GM21529 (cell line): ENCODE measurements around the gene CFAP107.
"Not testable (repeated sequence)": the region's sequence is repeated elsewhere in the genome, so short reads cannot be mapped to it uniquely, and the experiment has no call there.

ENCODE experiments used
- ATAC-seq: cut with Tn5 transposase; IDR thresholded peaks from one replicate; pipeline ENCODE4 v1.9.1; 2021; ENCODE audit not compliant: unreplicated experiment

The CFAP107 gene, protein sequence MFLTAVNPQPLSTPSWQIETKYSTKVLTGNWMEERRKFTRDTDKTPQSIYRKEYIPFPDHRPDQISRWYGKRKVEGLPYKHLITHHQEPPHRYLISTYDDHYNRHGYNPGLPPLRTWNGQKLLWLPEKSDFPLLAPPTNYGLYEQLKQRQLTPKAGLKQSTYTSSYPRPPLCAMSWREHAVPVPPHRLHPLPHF

DNA sequence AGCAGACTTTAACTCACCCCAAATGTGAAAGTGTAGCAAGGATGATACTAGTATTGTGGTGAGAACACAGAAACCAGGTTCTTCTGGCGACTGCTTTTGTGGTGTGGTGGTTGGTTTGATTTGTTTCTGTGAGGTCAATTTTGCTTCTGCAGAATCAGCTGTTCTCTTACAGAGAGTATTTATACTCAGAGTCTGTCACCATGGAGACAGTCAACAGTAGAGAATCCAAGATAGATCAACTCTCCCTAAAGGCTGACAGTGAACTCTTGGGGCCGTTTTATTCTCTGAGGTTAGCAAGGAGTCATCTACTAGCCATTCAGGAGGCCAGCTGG, at the start of gene CFAP107:
Gene CFAP107, plus strand, starts transcription at position 209 of the 332 bp plus-strand sequence. CDS start 231 bp downstream, outside the sequence.
- ATAC-seq: no peak

DNA sequence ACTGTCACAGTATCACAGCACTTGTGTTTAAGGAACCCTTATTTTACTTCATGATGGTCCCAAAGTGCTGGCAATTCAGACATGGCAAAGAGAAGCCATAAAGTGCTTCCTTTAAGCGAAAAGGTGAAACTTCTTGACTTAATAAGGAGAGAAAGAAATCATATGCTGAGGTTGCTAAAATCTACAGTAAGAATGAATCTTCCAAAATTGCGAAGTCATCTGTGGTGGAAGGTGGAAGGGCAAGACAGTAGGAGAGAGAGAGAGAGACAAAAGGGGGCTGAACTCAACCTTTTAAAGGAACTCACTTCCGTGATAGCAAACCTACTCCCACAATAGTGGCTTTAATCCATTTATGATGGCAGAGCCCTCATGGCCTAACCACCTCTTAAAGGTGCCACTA, 49.3 kb upstream of the CFAP107 start:
- no peak for ATAC-seq

DNA sequence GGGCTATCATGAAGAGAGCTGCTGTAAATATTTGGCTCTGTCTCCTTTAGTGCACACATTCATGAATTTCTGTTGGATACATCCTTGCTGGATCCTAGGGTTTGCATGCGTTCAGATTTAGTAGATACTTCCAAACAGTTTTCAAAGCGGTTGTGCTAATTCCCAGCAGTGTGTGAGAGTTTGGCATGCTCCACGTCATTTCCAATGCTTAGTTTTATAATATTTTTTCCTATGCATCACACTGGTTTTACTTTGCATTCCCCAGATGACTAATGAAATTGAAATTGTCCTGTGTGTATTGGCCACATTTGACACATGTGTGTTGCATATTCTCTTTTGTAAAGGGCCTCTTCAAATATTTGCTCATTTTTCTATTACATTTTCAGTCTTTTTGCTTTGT, 48.6 kb upstream of the CFAP107 start:
- ATAC-seq: no peak

DNA sequence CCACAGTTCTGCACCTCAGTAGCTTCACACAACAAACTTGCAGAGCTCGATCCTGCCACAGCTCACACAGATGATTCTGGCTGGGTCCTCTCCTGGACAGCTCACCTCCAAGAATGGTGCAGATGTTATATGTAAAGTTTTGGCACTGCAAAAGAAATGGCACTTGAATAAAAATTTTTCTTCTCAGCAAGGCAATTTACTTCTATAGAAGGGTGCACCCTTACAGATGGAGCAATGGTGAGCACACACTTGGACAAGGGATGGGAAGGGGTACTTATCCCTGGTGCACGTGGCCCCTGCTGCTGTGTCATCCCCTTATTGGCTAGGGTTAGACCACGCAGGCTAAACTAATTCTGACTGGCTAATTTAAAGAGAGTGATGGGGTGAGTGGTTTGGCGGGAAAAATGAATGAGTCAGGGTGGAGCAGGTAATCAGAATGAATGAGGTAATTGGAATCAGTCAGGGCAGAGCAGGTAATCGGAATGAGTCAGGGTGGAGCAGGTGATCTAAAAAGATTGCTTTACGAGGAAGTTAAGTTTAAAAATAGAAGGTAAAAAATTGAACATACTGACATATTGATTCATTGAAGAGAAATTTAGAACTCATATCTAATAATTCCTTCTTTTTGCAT, 42.1 kb upstream of the CFAP107 start:
- ATAC-seq: no peak

DNA sequence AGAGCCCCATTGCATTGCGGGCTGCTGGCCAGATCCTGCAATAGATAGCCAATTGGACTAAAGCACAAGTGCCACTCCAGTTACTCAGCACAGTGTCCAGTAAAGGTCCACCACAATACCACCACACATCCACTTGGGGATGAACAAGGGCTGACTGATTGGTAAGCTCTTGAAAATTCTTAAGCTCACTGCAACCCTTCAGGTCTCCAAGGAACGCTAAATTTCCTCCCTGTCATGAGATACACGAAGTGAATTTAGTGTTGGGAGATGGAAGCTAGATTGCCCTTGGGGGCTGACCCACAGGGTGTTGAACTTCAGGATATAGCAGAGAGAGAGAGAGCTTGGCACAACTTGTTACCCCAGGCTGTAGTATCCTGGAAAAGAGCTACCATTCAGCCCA, 39.9 kb upstream of the CFAP107 start:
- ATAC-seq: no peak

DNA sequence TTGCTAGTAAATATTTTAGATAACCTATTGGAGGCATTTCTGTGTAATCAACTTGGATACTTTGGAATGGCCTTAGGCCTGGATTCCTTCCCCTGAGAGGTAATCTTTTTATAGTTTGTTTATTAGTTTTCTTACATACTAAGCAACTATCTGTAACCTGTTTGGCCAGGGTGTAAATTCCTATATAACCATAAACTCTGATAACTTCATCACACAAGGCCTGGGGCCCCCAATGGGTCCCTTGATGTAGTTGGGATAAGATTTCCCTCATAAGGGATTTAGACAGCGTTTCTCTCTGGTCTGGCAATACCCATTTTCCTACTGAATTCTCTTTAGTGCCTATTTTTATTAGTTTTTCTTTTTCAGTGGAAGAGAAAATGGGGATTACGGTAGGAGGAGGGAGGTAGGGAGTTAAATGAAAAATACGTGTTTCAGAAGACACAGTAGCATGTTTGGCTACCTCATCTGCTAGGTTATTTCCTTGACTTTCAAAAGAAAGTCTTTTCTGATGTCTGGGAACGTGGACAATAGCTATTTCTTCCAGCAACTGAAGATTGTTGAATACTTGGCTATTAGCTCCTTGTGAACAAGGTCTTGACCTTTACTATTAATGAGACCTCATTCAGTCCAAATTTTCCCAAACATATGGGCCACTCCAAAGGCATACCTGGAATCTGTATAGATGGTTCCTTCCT, 37.5 kb upstream of the CFAP107 start:
- no peak for ATAC-seq

DNA sequence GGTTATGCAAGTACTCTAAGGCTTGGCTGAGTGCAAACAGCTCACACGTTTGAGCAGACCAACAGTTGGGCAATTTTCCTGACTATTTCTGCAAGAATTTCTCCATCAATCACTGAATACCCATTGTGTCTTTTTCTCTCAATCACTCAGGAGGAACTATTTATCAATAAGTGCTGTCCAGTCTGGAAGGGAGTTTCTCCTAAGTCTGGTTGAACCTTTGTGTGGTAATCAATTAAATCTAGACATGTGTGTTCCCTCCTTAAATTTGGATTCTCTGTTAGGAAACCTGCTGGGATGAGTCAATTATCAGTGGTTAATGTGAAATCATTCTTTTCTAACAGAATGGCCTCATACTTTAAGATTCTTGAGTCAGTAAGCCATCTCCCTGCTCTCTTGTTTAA, 36.9 kb upstream of the CFAP107 start:
- no peak for ATAC-seq

DNA sequence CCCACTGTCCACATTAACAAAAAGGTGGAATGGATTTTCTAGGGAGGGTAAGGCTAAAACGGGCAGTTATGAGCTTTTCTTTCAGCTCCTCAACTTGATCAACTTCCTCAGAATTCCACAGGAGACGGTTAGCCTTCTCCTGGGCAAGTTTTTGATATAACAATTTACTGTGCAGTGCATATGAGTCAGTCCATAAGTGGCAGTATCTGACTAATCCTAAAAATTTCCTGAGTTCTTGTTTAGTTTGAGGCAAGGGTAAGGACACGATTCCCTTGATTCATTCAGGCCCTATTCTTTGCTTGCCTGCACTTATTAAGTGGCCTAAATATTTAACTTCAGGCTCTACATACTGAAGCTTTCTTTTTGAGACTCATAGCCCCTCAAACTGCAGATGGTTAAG, 36.3 kb upstream of the CFAP107 start:
- no peak for ATAC-seq

DNA sequence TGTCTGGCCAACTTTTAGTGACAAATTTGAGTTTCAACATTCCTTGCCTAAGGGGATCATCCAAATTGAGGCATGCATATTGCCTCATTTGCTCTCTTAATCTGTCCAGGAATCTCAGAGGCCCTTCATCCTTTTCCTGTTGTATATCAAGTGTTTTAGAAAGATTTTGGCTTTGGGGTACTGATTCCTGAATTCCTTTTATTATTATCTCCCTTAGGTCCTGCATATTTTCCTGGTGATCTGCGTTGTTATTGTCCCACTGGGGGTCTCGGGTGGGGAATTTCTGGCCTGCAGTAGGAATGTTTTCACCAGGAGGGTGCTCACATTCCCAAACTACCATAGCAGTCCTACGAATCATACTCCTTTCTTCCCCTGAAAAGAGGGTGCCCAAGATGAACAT, 34.5 kb upstream of the CFAP107 start:
- no peak for ATAC-seq

DNA sequence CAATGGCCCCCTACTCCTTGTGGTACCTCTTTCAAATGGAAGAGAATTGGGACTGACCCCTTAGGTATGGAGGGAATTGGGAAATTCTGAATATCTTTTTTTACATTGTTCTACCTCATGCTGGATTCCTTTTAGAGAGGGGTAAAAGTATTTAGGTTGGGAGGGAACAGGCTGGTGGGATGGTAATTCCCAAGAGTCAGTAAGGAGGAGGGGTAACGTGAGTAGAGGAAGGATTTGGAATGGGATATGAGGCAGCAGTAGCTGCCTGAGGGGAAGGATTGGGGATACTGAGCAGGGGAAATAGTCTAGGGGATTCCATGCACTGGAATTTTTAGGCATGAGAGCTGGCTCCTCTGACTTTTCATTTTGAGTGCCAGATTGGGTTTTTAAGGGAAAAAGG, 33.9 kb upstream of the CFAP107 start:
- ATAC-seq: no peak

DNA sequence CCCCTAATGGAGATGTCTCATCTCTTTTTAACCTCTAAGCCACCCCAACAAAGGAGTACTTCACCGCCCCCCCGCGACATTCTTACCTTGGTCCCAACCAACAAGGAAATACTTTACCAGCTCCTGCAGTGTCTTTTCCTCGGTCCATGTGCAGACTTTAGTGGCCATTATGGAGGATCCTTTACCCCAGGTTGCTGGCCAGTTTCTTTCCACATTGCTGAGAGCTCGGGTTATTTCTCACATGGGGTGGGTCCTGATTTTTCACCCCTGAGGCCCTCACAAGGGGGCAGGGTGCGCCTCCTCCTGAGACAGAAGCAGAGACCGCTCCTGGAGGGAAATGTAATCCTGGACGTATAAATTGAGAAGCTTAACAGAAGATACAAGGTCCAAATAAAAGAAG, 33.1 kb upstream of the CFAP107 start:
- no peak for ATAC-seq

DNA sequence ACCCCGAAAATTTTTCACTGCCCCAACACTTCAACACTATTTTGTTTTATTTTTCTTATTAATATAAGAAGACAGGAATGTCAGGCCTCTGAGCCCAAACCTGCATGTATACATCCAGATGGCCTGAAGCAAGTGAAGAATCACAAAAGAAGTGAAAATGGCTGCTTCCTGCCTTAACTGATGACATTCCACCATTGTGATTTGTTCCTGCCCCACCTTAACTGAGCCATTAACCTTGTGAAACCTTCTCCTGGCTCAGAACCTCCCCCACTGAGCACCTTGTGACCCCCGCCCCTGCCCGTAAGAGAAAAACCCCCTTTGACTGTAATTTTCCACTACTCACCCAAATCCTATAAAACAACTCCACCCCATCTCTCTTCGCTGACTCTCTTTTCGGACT, 32.3 kb upstream of the CFAP107 start:
- ATAC-seq: not testable (repeated sequence)

DNA sequence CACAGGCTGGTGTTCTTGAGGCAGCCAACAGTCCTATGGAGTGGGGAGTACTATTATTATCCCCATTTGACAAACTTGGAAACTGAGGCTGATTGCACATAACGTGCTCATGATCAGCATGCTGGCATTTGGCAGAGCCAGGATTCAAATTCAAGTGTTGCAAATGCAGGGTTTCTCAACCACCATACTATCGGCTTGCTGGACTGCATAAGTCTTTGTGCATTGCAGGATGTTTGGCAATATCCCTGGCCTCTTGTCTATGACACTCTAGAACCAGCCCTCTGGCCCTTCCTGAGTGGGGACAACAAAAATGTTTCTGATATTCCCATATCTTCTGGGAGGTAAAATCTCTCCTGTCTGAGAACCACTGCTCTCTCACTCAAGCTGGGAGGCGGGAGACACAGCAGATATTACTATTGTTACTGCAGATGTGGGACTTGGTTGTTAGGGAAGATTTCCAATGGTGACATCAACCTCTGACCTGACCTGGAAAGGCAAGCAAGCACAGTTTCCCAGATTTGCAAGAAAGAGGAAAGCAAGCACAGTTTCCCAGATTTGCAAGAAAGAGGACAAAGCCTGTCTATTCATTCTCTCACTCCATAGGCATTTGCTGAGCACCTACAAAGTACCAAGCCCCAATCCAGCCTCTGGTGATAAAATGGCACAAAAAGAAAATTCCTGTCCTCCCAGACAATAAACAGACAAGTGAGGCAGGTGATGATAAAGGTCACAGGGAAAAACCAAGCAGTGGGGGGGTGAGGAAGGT, 31.1 kb upstream of the CFAP107 start:
- no peak for ATAC-seq

DNA sequence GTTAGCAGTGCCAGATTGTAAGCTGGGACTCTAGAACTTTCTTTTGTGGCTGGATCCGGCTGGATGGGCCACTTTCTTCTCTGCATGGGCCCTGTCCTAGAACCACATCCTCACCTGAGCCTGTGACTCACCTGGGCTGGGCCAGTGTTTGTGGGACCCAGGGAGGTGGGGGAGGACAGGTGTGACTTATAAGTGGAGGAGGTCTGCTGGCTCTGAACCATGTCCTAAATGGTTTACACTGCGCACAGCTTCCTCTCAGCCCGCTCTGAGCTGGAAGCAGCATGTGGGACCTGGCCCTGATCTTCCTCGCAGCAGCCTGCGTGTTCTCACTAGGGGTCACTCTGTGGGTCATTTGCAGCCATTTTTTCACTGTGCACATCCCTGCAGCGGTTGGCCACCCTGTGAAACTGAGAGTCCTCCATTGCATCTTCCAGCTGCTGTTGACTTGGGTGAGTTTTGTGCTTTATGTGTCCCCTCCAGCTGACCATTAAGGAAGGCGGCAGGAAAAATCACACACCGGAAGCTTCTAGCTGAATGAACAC, 30.0 kb upstream of the CFAP107 start, which contains the start of gene AADACL3:
Gene AADACL3, plus strand, starts transcription at position 215 of the 542 bp plus-strand sequence. Its CDS starts 67 bp downstream, at position 282.
- ATAC-seq: no peak

DNA sequence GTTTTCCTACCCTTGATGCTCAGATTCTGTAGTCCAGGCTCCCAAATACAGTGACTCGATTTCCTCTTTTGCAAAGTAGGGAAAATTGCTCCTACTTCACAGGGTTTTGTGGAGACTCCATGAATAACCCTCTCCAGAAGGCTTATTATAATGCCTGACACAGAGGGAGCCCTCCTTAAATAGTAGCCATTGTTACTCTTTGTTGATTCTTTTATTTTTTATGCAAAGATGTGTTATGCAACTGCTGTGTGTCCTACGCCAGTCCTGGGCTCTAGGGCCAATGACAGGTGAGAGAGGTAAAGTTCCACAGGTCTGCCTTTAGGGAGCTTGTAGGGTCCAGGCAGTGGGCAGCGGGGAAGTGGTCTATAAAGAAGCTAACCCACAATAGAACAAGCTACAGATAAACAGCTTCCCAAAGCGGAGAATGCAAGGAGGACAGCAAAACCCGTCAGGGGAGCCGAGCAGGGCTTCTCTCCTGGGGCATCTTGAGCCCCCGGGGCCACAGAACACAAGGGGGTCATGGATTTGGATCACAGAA, 28.6 kb upstream of the CFAP107 start:
- no peak for ATAC-seq

DNA sequence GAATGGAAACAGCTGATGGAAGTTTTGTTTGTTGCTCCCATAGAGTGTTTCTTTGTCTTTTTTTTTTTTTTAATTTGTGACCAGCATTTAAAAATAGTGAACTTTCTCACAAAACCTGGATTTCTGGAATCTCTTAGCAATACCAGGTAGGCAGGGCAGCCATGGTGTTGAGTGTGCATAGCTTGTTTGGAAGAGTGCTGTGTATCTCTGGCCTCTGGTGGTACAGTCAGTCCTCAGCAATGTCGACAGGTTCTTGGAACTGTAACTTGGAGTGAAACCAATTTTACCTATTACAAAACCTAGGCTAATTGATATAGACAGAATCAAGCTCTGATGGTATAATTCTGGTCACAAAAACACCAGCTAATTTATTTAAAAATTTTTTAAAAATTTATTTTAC, 23.4 kb upstream of the CFAP107 start:
- ATAC-seq: no peak

DNA sequence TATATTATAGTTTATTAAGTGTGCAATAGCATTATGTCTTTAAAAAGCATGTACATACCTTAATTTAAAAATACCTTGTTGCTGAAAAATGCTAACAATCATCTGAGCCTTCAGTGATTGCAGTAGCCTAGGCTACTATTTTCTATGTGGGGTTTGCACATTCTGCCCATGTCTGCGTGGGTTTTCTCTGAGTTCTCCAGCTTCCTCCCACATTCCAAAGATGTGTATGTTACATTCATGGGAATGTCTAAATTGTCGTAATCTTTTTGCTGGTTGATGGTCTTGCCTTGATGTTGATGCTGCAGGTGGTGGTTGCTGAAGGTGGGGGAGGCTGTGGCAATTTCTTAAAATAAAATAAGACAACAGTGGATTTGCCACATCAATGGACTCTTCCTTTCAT, 17.6 kb upstream of the CFAP107 start:
- no peak for ATAC-seq

DNA sequence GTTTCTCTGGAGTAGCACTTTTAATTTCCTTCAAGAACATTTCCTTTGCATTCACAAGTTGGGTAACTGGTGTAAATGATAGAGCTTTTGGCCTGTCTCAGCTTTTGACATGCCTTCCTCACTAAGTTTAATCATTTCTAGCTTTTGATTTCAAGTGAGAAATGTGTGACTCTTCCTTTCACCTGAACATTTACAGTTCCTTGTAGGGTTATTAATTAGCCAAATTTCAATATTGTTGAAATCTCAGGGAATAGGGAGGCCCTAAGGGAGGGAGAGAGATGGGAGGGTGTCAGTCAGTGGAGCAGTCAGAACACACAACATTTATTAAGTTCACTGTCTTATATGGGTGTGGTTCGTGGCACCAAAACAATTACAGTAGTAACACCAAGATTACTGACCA, 15.8 kb upstream of the CFAP107 start:
- no peak for ATAC-seq

DNA sequence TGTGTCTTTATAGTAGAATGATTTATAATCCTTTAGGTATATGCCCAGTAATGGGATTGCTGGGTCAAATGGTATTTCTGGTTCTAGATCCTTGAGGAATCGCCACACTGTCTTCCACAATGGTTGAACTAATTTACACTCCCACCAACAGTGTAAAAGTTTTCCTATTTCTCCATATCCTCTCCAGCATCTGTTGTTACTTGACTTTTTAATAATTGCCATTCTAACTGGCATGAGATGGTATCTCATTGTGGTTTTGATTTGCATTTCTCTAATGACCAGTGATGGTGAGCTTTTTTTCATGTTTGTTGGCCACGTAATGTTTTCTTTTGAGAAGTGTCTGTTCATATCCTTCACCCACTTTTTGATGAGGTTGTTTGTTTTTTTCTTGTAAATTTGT, 14.9 kb upstream of the CFAP107 start:
- ATAC-seq: not testable (repeated sequence)

DNA sequence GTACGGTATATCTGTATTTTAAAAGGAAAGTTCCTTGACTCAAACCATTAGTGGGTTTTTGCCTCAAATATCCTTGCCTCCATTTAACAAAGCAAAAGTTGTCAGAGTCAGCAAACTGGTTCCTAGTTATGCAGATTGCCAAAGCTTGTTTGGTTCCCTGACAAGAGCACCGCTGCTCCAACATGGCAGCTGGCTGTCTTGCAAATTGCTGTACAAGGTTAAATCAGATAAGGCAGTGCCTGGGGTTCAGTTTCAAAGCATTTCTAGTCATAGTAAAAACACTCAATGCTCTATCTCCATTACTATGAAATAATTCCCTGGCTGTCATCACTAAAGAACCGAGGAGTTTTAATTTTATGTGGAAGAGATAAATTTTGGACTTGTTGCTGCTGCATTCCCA, 11.3 kb upstream of the CFAP107 start:
- ATAC-seq: no peak

DNA sequence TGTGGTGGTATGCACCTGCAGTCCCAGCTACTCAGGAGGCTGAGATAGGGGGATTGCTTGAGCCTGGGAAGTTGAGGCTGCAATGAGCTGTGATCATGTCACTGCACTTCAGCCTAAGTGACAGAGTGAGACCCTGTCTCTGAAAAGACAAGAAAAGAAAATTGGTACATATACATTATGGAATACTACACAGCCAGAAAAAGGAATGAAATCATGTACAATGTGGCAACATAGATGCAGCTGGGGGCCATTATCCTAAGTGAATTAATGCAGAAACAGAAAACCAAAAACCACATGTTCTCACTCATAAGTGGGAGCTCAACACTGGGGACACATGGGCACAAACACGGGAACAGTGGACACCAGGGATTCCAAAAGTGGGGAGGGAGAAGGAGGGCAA, 7.1 kb upstream of the CFAP107 start:
- ATAC-seq: no peak
